HG03039 (cell line): Measurements from ENCODE around the gene CPED1.
A peak's percentile ranks its signal among the peaks of the same experiment; 100 is the strongest.
"Not testable (repeated sequence)": the region's sequence is repeated elsewhere in the genome, so short reads cannot be mapped to it uniquely, and the experiment has no call there.

Experiments
- ATAC-seq: cut with Tn5 transposase; IDR thresholded peaks from one replicate; pipeline ENCODE4 v1.9.1; 2021; ENCODE audit warnings: mild to moderate bottlenecking, moderate library complexity; ENCODE audit not compliant: unreplicated experiment

The CPED1 gene

DNA sequence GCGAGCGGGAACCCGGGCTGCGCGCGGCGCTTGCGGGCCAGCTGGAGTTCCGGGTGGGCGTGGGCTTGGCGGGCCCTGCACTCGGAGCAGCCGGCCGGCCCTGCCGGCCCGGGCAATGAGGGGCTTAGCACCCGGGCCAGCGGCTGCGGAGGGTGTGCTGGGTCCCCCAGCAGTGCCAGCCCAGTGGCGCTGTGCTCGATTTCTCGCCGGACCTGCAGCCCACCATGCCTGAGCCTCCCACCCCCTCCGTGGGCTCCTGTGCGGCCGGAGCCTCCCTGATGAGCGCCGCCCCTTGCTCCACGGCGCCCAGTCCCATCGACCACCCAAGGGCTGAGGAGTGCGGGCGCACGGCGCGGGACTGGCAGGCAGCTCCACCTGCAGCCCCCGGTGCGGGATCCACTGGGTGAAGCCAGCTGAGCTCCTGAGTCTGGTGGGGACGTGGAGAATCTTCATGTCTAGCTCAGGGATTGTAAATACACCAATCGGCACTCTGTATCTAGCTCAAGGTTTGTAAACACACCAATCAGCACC lies 71.5 kb downstream of the CPED1 start:
- not testable (repeated sequence) for ATAC-seq

DNA sequence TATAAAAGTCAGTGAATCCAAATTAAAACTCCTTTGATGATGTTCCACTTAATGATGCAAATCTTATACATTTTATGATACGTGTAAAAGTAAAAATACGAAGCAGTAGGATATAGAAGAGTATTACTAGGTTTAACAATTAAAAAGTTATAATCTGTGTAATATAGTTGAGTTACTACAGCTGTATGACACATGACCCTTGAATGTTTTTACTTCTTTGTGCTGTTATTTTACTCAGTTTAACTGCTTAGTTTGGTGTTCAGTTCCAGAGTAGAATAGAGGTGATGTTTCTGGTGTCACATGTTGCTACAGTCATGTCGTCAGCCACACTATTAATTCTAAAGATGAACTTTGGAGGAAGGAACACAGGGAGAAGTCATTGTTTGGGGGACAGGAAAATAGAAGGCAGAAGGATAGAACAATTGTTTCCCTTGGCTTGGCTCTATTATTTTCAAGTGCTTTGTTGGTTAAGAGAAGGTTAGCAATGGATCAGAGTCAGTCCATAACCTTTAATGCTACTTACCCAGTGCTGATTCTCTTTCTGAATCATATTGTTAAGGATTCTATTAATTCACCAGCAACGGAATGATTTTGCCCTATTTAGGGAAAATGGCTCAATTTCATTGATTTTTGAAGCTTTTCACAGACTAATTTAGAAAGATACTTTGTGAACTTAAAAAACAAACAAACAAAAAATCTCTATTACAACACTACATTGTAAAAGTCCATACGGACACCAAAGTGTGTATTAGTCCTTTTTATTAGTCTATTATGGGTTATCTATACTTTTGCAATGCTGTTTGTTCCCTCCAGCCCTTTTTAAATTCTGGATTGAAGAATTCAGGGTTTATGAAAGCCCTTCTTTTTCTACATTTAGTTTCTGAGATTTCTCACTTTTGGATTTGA lies 73.4 kb downstream of the CPED1 start:
- no peak for ATAC-seq

DNA sequence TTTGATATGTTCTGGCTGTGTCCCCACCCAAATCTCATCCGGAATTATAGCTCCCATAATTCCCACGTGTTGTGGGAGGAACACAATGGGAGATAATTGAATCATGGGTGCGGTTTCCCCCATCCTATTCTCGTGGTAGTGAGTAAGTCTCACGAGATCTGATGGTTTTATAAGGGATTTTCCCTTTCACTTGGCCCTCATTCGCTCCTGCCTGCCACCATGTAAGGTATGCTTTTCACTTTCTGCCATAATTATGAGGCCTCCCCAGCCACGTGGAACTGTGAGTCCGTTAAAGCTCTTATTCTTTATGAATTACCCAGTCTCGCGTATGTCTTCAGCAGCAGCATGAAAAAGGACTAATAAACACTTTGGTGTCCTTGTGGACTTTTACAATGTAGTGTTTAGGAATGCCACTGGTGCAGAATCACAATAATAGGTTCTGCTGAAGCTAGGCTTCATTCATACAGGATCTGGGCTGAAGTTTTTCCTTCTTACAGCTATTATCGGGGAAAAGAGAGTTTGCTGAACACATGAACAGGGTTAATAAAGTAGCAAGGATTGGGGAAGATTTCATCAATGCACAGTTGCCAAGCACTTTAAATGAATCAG lies 74.3 kb downstream of the CPED1 start:
- ATAC-seq, result no peak

DNA sequence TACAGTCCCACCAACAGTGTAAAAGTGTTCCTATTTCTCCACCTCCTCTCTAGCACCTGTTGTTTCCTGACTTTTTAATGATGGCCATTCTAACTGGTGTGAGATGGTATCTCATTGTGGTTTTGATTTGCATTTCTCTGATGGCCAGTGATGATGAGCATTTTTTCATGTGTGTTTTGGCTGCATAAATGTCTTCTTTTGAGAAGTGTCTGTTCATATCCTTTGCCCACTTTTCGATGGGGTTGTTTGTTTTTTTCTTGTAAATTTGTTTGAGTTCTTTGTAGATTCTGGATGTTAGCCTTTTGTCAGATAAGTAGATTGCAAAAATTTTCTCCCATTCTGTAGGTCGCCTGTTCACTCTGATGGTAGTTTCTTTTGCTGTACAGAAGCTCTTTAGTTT lies 79.2 kb downstream of the CPED1 start:
- ATAC-seq, result not testable (repeated sequence)

DNA sequence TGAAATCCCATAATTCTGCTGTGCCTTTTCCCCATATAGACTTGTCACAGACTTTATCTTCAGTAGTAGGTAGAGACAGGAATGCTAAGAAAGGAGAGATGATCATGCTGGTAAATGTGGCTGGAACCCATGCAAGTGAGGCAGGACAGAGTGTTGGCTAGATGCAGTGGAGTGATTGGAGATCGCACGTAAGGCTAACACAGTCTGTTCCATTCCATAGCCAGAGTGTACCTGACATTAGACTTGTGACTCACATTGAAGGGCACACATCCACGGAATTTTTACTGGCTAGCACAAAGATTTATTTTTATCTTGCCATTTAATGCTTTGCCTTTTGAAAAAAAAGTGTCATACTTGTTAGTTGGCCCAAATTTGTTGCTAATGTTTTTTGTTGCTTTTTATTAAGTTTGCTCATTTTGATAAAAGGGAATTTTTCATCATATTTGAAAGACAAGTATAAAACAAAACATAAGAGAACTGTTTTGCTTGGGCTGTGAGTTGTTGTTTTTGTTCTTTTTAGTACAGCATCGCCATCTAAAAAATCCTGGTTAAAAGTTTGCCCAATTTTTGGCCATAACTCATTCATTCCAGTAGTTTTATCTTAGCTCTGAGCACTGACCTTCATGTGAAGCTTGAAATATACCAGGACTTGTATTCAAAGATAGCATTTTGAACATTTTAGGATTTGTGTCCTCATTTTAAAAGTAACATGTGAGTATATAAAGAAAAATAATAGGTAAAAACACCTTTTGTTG lies 81.0 kb downstream of the CPED1 start:
- ATAC-seq, result no peak

DNA sequence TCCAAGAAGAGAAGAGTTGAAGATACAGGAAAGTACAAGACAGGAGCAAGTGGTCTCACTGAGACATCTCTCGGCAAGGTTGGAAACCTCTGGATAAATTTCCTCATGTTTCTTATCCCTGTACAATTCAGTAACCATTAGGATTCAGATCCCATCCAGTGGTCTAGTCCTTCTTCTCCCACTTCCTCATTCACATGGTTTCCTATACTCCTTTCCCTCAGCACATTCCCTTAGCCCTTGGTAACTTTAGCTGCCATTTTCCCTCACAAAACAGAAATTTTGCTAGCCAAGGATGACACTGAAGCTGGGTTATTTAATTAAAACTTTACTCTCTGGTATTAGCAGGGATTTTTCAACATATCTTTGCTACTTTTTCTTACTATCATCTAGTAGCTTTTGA lies 82.6 kb downstream of the CPED1 start:
- no peak for ATAC-seq

DNA sequence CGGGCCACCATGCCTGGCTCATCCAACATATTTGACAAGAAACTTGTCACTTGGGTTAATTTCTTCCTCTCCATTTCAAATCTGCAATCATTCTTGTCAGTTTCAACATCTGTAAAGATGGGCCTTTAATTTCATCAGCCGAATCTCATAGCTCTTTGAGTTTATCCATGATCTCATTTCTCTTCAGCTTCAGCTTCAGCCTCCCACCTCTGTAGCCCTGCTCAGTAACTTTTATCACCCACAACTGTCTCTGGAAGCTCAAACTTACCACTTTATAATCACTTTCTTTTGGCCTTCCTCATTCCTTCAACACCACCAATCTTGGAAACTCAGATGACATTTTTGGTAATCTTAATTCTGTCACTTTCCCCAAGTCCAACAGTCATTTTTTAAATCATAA lies 83.2 kb downstream of the CPED1 start:
- no peak for ATAC-seq

DNA sequence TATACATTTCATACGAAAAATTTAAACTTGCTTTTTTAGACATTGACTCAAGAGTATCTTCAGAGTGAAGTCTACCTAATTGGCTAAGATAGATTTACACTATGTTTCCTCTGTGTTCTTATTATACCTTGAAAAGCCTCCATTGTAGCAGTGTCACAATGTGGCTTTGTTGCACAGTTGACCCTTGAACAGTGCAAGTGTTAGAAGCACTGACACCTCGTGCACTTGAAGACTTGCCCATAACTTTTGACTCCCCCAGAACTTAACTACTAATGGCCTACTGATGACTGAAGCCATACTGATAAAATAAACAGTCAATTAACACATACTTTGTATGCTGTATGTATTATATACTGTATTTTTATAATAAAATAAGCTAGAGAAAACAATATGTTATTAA lies 84.3 kb downstream of the CPED1 start:
- no peak for ATAC-seq

DNA sequence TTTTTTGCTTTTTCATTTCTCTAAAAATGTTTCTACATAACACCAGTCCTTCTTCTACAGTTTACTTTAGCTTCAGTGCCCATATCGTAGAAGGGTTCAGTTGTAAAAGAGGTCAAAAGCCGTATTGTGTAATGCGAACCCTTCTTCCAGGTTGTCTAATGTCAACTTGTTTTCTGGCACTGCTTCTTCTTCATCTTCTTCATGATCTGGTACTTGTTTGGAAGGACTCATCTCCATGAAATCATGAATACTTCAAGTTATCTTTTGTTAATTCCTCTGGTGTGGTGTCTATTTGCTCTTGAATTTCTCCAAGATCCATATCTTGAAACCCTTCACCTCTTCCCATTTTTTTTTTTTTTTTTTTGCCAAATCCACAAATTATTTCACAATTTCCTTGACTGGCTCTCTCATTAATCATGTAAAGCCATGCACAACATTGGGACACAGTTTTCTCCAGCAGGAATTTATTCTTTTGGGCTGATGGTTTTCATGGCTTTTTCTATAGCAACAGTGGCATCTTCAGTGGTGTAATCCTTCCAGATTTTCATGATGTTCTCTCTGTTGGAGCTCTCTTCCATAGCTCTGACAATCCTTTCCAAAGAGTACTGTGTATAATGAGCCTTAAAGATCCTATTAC lies 85.1 kb downstream of the CPED1 start:
- no peak for ATAC-seq

DNA sequence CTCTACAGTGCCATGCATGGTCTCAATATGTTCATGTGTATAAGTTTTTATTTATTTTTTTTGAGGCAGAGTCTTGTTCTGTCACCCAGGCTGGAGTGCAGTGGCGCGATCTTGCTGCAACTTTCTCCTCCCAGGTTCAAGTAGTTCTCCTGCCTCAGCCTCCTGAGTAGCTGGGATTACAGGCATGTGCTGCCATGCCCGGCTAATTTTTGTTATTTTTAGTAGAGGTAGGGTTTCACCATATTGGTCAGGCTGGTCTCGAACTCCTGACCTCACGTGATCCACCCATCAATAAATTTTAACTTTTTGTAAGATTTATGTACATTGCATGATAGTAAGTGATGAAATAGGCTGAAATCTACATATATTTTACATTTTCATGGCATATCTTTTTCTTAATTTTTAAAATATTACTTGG lies 86.9 kb downstream of the CPED1 start:
- ATAC-seq, result not testable (repeated sequence)

DNA sequence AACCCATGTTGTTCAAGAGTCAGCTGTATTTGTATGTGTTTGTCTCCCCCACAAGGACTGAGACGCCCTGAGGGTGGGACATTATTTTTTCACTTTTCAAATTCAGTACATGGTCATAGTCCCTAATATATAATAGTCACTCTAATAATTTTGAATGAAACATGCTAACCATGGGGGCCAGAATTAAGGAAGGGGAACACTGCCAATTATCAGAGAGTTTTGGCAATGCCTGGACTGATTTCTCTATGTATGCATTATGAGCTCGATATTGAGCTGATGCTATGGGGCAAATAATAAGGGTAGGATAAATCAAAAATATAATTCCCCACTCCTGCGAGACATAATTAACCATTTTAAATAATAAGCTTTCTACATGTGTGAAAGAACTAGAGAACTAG lies 87.4 kb downstream of the CPED1 start:
- no peak for ATAC-seq

DNA sequence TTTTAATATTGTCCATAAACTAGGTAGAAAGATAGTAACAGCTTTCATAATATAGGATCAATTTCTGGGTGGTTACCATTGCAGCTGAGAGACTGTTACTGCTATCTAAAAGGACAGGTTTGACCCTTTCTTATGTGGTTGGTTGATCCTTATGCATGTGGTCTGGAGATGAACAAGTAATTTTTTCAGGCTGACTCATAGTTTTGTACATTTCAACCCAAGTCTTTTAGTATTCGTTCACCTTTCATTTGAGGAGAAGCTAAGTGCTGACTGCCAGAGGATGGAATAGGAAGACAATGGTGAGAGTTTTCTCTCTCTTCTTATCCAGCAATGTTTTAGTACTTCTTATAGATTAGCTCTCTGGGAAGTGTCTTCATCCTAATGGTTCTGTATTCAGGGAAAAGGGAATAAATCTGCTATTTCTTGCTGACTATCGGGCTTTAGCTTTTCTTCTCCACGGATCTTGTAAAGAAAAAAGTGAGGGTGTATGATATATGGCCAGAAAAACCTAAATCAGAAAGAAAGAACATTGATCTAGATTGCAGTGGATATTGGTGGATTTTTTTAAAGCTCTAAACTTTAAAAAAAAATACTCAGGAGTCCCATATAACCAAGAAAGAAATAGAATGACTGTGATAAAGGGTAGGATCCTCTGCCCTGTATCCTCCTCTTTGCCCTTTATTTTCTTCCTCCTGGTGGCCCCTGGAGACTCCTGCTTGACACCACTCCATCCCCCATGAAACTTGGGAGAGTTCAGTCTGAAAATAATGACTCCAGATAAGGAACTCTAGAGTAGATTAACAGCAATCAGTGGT lies 88.0 kb downstream of the CPED1 start:
- ATAC-seq, result no peak

DNA sequence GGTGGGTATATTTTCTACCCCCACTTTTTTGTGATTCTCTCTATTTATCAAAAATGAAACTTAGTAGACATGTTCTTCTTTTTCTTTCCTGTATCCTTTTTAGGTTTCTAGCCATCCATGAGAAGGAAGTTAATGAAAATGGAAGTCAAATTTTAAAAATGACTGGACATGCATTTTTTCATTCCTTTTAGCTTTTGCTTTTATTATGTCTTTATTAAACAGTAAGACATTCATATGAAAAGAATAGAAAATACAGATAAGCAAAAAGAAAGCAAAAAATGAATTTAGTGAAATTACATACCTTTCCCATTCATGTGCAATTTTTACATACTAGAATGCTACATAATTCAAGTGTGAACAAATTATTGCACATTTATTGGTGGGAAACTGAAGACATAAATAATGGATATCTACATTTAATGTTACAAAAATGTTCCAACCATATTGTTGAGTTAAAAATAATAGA lies 88.7 kb downstream of the CPED1 start:
- ATAC-seq, result no peak

DNA sequence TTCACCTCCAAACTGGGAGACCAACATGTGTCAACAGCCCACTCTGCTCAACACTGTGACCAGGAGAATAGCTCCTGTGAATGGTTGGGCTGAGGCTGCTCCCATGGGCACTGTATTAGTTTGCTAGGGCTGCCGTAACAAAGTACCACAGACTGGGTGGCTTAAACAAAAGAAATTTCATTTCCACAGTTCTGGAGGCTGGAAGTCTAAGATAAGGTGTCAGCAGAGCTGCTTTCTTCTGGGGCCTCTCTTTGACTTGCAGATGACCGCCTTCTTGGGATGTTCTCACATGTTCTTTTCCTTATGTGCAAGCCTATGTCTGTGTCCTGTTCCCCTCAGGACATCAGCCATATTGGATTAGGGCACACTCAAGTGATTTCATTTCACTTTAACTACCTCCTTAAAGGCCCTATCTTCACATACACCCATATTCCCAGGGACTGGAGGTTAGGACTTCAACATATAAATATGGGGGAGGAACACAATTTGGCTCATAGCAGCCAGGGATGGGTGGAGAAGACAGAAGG lies 90.3 kb downstream of the CPED1 start:
- ATAC-seq, result no peak

DNA sequence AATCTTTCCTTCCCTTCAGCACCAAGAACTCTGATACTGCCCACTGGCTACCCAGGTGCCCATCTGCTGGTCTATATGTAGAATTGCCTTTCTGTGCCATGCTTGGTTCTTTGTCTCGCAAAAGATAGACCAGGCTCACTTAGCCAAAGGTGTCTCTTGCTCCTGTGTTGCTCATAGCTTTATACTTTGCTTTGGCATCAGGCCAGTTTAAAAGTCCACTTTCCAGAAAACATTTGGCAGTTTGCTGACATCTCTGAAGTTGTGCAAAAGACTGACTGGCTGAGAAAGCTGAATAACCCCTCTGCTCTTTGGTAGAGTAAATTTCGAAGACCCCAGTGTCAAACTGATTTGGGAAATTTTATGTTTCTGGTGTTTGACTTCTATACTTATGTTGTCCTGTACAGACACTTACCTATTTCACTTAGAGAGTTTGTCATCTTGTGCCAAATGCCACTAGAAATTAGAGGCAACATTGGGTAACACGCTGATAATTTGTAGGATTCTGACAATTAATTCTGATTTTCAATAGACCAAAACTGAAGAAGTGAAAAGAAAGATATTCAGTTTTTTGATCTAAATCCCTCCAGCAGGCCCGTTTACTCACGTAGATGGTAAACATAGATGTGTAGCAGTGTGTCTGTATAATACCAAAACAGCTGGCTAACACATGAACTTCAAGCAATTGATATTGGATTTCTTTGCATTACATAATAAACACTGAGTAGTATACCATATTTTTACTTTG lies 91.1 kb downstream of the CPED1 start:
- no peak for ATAC-seq

DNA sequence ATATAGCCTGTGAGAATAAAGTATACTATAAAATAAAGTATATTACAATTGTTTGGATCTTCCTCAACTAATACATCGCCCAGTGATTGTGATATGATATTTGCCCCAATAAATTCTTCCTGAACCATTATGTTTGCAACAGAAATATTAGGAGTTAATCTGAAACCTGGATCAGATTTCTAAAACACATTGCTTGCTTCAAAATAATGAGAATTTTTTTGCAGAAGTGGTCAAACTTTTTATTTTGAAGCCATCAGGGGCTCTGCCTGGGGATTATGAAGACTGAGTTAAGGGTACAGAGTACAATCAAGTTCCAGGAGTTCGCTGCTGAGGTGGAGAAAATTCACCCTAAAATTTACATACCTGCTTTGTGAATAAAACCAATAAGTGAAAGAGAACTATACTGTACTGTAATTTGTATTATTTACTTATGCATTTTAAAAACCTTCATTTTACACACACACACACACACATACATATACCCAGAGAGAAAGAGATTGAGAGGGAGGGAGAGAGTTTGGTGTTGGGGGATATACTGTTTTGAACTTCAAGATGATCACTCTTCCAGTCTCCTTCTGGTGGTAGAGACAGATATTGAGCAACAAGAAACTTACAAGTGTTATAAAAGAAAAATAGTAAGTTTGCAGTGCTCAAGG lies 91.9 kb downstream of the CPED1 start:
- no peak for ATAC-seq

DNA sequence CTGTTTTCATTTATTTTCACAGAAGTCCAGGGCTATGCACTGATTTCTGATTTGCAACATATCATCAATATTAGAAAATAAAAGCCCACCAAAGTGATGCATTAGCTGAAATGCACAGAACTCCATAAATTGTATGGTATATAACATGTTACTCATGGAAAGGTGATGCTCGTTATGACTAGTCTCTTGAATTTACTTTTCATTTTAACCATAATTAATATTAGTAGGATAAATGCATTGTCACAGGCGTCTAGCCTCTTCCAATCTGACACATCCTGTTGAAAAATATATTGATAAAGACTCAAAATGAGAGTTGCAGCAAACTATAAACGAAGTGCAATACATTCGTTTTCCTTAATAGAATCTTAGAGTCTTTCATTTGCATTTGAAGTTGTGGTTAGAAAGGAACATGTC lies 92.4 kb downstream of the CPED1 start:
- ATAC-seq, result no peak

DNA sequence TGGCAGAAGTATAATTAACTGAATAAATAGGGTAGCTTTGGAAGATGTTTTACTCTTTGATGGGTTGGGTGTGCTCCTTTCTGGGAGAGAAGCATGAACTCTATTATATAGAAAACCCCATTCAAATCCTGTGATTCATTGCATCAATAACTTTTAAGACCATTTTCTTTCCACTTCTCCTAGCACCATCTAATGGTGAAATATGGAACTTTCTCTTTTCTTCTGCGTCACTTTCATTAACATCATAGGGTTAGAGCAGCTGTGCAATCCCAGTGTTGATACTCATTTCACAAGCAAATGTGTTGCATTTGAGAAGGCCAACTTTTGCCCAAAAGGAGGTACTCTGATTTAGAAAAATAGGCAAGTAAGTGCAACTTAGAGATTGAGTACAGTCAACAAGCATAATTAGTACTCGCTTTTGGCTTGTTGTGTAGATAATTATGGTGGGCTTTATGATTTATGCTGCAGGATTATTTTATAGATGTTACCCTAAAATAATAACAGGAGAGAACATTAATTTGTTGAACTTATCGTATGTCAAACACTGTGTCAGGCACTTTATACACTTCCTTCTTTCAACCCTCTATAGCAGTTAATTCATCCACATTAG lies 92.9 kb downstream of the CPED1 start:
- ATAC-seq, result peak; percentile 77
